Measurements from ENCODE around the gene ANKS1B.

Gene ANKS1B

GRCh38 chr12:99431203-99431602 lies 553.5 kb downstream of the ANKS1B start:
- Histone ChIP-seq H3K9ac (ENCODE audit: low read depth, low read length, poor library complexity, severe bottlenecking) (no peak overlapping the region), H3K79me2 (ENCODE audit: insufficient read depth, low read length) (no peaks in the 10 kb centered on the region), H3K4me1 (ENCODE audit: insufficient read depth, low read length, poor library complexity, severe bottlenecking) (no peaks in the 10 kb centered on the region), H2AFZ (ENCODE audit: low read length) (no peak overlapping the region), H3K36me3 (ENCODE audit: insufficient read depth, low read length) (no peaks in the 10 kb centered on the region), H3K9me2 (replicated peaks; ENCODE audit: low read depth, low read length) (no peaks in the 10 kb centered on the region), H3F3A (ENCODE audit: low read depth) (no peaks in the 10 kb centered on the region), H4K20me1 (ENCODE audit: insufficient read depth, low read length, poor library complexity, severe bottlenecking) (no peaks in the 10 kb centered on the region), H3K27me3 (ENCODE audit: insufficient read depth, low read length, poor library complexity, severe bottlenecking) (no peaks in the 10 kb centered on the region), H3K9me3 (ENCODE audit: insufficient read depth, low read depth, low read length) (no peaks in the 10 kb centered on the region), H3K4me3 (ENCODE audit: low read length, poor library complexity, severe bottlenecking) (no peak overlapping the region), H3K4me2 (ENCODE audit: low read depth, low read length, poor library complexity, severe bottlenecking) (no peak overlapping the region)
- TF ChIP-seq CTCF (conservative IDR thresholded peaks at IDR 0.05; ENCODE audit: low read length): no peak
- TF ChIP-seq EZH2phosphoT487 (IDR thresholded peaks at IDR 0.05; ENCODE audit: borderline replicate concordance): no peak

GRCh38 chr12:99427104-99427503 lies 557.6 kb downstream of the ANKS1B start:
- no peaks in the 10 kb centered on the region for H3K27me3 ChIP-seq (ENCODE audit: insufficient read depth, low read length, poor library complexity, severe bottlenecking)
- TF ChIP-seq EZH2phosphoT487 (IDR thresholded peaks at IDR 0.05; ENCODE audit: borderline replicate concordance): no peak
- no peak for TF ChIP-seq CTCF (conservative IDR thresholded peaks at IDR 0.05; ENCODE audit: low read length)
- no peaks in the 10 kb centered on the region for H3K79me2 ChIP-seq (ENCODE audit: insufficient read depth, low read length)
- no peak overlapping the region for H3K9ac ChIP-seq (ENCODE audit: low read depth, low read length, poor library complexity, severe bottlenecking)
- no peaks in the 10 kb centered on the region for H4K20me1 ChIP-seq (ENCODE audit: insufficient read depth, low read length, poor library complexity, severe bottlenecking)
- no peaks in the 10 kb centered on the region for H3F3A ChIP-seq (ENCODE audit: low read depth)
- H3K9me2 ChIP-seq (replicated peaks; ENCODE audit: low read depth, low read length): no peaks in the 10 kb centered on the region
- no peaks in the 10 kb centered on the region for H3K4me1 ChIP-seq (ENCODE audit: insufficient read depth, low read length, poor library complexity, severe bottlenecking)
- no peak overlapping the region for H3K4me2 ChIP-seq (ENCODE audit: low read depth, low read length, poor library complexity, severe bottlenecking)
- no peaks in the 10 kb centered on the region for H3K9me3 ChIP-seq (ENCODE audit: insufficient read depth, low read depth, low read length)
- H2AFZ ChIP-seq (ENCODE audit: low read length): no peak overlapping the region
- H3K36me3 ChIP-seq (ENCODE audit: insufficient read depth, low read length): no peaks in the 10 kb centered on the region
- H3K4me3 ChIP-seq (ENCODE audit: low read length, poor library complexity, severe bottlenecking): no peak overlapping the region

GRCh38 chr12:99418379-99418778 lies 566.4 kb downstream of the ANKS1B start:
- no peaks in the 10 kb centered on the region for H3K9me3 ChIP-seq (ENCODE audit: insufficient read depth, low read depth, low read length)
- no peak overlapping the region for H3K9ac ChIP-seq (ENCODE audit: low read depth, low read length, poor library complexity, severe bottlenecking)
- no peak for TF ChIP-seq CTCF (conservative IDR thresholded peaks at IDR 0.05; ENCODE audit: low read length)
- TF ChIP-seq EZH2phosphoT487 (IDR thresholded peaks at IDR 0.05; ENCODE audit: borderline replicate concordance): no peak
- H3K4me1 ChIP-seq (ENCODE audit: insufficient read depth, low read length, poor library complexity, severe bottlenecking): no peaks in the 10 kb centered on the region
- no peaks in the 10 kb centered on the region for H3K36me3 ChIP-seq (ENCODE audit: insufficient read depth, low read length)
- H3F3A ChIP-seq (ENCODE audit: low read depth): no peaks in the 10 kb centered on the region
- H3K9me2 ChIP-seq (replicated peaks; ENCODE audit: low read depth, low read length): 0 out of 2 replicates have a peak, but pooled peaks cover 5% of the 10 kb centered on the region
- H3K79me2 ChIP-seq (ENCODE audit: insufficient read depth, low read length): no peaks in the 10 kb centered on the region
- no peaks in the 10 kb centered on the region for H3K27me3 ChIP-seq (ENCODE audit: insufficient read depth, low read length, poor library complexity, severe bottlenecking)
- H3K4me2 ChIP-seq (ENCODE audit: low read depth, low read length, poor library complexity, severe bottlenecking): no peak overlapping the region
- no peak overlapping the region for H3K4me3 ChIP-seq (ENCODE audit: low read length, poor library complexity, severe bottlenecking)
- no peak overlapping the region for H2AFZ ChIP-seq (ENCODE audit: low read length)
- no peaks in the 10 kb centered on the region for H4K20me1 ChIP-seq (ENCODE audit: insufficient read depth, low read length, poor library complexity, severe bottlenecking)
